Right ventricle myocardium inferior (tissue), 1 donor: ENCODE measurements around the gene TMEM178B. TPM values are rescaled to one million over a fixed set of nuclear protein-coding genes. Genes with fewer than 3 reads are reported as not detected.
A peak's percentile ranks its signal among the peaks of the same experiment; 100 is the strongest.
"Not testable (repeated sequence)": the region's sequence is repeated elsewhere in the genome, so short reads cannot be mapped to it uniquely, and the experiment has no call there.

Experiments used
- ATAC-seq: fragments of 200-7000 bp; cut with Tn5 transposase; one replicate; pipeline ENCODE4 v1.9.1; 2020; ENCODE audit warnings: mild to moderate bottlenecking, moderate library complexity
- DNase-seq: peaks from one replicate; pipeline ENCODE4 v3.0.0; 2021; ENCODE audit errors: missing footprints
- intact Hi-C: fragments of 100-400 bp; cut with DNase I; formaldehyde crosslinking; loops from one replicate; pipeline ENCODE4 v1.11.0; 2022
- total RNA-seq: library from RNA; stranded (reverse); fragmentation: NEBNext Ultra II Directional; extraction: Animal tissue kit (Norgen Biotek cat#: 25700); gene quantifications from one replicate; pipeline ENCODE4 v1.2.1, GENCODE V29; 2021
- donor health status: DM: no; HTN: yes; CAD: no; lungs with severe emphysema.

TMEM178B gene
- total RNA-seq, 1 donor from 2014 or later = 31.7 TPM

DNA sequence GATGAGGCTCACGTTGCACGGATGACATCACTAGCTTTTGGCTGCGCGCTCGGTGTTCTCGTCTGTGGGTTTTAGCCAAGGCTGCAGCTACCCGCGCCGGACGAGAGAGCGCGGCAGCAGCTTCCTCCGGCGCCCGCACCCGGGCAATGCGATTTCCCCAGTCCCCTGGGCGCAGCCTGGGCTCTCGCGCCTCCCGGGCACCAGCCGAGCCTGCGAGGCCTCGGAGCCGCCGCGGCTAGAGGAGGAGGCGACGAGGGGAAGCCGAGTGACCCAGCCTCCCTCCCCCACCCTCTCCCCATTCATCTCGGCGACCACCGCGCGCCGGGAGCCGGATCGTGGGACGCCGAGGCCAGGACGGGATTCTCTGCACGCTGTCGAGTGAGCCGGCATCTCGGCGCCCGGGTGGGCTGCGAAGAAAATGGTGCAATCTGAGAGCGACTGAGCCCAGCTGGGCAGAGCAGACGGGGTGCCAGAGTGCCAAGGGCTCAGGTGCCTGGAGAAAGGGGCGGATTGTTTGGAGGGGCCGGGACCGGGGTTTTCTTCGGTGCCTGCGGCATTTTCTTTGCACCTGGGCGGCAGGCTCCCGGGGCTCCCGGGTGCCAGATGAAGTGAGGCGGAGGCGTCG, 1.2 kb upstream of the TMEM178B start:
- peak; percentile 73 for DNase-seq
- peak; percentile 67 for ATAC-seq
- intact Hi-C loops = loop anchor here (5.0 to 10.0 kb wide), 2 partner anchors 302 to 460 kb away; no protein-coding TSS in a partner anchor

DNA sequence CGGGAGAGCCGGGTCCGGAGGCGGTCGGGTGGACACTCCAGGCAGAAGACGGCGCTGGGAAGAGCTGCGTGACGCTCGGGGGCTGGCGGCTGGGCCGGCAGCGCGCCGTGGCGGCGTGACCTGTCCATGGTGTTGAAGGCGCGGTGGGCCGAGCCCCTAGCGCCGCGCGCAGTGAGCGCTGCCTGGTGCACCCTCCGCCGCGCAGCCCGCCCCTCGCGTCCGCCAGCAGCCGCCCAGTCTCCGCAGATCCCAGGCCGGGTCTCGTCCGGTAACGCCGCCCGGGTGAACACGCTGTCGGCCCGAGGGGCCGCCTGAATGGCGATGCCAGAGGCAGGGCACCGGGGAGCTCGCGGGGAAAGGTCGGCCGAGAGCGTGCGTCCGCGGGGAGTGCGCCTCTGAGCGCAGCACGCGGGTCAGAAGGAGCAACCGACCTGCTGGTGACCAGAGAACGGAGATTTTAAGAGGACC, 657 bp upstream of the TMEM178B start:
- intact Hi-C loops = loop anchor here (5.0 to 10.0 kb wide), 2 partner anchors 302 to 459 kb away; no protein-coding TSS in a partner anchor
- ATAC-seq (peak; percentile 87), DNase-seq (no peak)

DNA sequence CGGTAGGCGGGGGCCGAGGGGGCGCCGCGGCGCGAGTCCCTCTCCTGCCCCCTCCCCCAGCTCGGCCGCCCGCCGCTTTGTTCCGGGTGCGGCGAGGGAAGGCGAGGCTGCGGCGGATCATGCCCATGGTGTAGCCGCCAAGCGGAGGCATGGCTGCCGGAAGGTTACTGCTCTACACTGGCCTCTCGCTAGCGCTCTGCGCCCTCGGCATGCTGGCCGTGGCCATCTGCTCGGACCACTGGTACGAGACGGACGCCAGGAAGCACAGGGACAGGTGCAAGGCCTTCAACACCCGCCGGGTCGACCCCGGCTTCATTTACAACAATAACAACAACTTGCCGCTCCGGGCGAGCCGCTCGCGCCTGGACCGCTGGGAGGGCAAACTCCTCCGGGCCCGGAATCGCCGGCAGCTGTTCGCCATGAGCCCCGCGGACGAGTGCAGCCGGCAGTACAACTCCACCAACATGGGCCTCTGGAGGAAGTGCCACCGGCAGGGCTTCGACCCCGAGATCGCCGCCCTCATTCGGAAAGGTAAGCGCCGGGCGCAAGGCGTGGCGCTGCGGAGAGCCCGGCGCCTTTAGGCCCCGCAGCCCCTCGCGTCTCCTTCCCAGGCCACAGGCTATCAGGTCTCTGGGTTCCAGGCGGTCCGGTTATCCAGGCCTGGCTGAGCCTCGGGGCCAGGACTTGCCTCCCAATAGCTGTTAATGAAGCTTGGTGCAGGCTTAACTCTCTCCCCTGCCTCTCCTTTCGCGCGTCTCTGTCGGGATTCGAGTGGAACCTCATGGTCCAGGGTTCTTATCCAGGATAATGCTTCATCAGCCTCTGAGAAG, 513 bp downstream of the TMEM178B start:
- DNase-seq = no peak
- intact Hi-C loops = loop anchor here (5.0 to 10.0 kb wide), 2 partner anchors 300 to 458 kb away; no protein-coding TSS in a partner anchor
- ATAC-seq = no peak

DNA sequence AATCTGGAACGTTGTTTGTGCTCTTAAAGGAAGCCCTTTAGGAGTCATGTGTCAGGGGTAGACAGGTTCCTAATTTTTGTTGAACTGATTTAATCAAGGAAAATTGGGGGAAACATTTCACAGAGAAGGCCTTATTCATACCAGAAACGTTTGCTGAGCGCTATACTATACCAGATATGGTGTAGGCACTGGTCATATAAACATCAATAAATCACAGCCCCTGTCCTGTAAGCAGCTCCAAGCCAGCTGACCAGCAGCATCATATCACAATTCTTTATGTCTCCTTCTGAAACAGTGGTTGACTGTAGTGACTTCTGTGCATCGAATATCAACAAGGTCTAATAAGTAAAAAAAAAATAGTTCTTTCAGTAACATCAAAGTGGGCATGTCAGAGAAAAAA, 1.1 kb downstream of the TMEM178B start:
- DNase-seq = no peak
- ATAC-seq = no peak
- intact Hi-C loops = loop anchor here (5.0 to 10.0 kb wide), 2 partner anchors 300 to 457 kb away; no protein-coding TSS in a partner anchor

DNA sequence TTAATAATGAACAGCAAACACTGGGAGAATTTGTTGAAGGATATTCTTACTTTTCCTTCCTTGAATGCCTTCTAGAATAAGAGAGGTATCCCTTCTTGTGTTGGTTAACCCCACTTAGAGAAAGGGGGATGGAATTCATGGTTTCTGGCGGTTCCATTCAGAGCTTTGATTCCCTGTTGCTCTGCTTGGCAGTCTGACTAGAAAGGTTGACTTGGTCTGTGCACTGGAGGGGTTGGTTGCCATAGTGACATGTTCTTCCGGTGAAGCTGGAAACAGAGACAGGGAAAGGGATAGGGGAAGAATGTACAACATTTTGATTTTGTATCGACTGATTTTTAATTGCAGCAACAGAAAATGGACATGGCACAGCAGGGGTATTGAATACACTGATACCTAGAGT, 2.5 kb downstream of the TMEM178B start:
- DNase-seq = no peak
- ATAC-seq = no peak
- intact Hi-C loops = loop anchor here (10.0 kb wide), 1 partner anchor 298 kb away; no protein-coding TSS in a partner anchor

DNA sequence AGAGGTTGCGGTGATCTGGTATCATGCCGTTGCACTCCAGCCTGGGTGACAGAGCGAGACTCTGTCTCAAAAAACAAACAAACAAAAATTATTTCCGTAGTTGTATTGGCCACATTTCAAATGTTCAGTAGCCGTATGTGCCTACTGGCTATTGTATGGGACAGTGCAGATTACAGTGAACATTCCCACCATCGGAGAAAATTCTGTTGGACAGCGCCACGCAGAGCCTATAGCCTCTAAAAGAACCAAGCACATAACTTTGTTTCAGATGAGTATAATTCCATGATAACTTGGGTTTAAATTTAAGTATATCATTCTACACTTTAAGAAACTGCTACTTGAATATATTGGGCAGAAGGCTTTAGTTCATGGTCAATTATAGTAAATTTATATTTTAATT, 5.4 kb downstream of the TMEM178B start:
- intact Hi-C loops = loop anchor here (10.0 kb wide), 1 partner anchor 296 kb away; no protein-coding TSS in a partner anchor
- DNase-seq (no peak), ATAC-seq (no peak)

DNA sequence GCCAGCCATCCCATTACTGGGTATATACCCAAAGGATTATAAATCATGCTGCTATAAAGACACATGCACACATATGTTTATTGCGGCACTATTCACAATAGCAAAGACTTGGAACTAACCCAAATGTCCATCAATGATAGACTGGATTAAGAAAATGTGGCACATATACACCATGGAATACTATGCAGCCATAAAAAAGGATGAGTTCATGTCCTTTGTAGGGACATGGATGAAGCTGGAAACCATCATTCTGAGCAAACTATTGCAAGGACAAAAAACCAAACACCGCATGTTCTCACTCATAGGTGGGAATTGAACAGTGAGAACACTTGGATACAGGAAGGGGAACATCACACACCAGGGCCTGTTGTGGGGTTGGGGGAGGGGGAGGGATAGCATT, 15.6 kb downstream of the TMEM178B start:
- ATAC-seq, DNase-seq, intact Hi-C loops: not testable (repeated sequence)

DNA sequence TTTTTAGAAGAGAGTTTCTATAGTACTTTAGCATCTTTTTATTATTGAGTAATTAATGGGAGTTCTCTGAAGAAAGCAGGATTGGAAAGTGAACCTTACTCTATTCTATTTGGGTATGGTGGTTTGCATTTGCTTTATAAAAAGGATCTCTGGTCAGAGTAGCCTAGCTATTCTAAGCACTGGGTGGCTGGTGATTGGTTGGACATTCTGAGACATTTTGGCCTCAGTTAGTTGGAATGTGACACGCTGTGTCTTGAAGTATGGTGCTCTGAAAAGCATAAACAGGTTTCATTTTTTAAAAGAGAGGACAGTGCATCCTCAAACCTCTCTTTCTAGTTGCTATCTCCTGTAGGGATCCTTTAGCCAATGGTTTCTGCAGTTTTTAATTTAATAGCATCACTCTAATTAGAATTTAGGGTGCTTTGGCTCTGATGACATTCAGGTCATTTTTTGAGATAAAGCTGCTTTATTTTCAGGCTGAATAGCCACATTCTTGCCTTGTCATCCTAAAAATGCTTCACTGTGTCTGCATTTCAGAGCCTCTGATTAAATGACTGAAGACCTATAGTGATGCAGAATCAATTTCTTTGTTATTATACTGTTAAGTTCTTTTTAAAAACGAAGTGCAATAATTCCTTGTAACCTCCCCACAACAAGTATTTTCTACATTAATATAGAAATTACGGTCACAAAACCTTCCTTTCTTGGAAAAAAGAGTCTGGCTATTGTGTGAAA, 20.6 kb downstream of the TMEM178B start:
- ATAC-seq (no peak), DNase-seq (no peak)
- intact Hi-C loops = no loop called here

DNA sequence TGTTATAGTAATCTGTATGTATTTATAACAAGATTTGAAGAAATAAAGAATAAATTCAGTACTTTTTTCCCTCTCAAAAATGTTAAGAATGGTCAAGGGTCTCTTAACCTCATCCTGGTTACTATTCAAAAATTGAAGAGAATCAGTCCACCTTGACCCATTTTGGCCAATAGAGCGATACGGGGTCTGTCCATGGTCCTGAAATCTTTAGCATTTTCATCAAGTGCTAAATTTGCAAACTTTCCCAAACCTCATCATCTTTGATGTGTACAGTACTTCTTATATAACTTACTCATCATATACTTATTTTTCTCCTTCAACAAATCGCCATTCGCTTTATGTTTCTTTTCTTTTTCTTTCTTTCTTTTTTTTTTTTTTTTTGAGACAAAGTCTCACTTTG, 23.6 kb downstream of the TMEM178B start:
- no peak for DNase-seq
- intact Hi-C loops = no loop called here
- no peak for ATAC-seq

DNA sequence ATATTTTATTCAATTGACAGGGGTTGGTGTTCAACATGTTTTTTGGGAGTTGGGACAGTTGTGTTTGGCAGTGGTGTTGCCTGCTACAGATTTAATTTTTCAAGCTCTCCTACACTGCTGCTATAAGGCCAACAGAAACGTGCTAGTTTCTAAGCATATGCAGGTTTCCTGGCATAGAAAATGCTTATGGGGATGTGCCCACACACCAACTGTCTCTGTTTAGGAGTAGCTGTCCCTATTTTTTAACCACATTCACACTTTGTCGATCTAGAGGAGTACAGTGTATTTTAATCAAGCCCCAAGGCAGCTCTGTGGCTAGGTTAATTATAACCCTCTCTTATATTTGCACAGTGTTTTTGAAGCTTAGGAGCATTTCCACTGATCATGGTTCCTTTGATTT, 28.6 kb downstream of the TMEM178B start:
- intact Hi-C loops = no loop called here
- DNase-seq (no peak), ATAC-seq (no peak)

DNA sequence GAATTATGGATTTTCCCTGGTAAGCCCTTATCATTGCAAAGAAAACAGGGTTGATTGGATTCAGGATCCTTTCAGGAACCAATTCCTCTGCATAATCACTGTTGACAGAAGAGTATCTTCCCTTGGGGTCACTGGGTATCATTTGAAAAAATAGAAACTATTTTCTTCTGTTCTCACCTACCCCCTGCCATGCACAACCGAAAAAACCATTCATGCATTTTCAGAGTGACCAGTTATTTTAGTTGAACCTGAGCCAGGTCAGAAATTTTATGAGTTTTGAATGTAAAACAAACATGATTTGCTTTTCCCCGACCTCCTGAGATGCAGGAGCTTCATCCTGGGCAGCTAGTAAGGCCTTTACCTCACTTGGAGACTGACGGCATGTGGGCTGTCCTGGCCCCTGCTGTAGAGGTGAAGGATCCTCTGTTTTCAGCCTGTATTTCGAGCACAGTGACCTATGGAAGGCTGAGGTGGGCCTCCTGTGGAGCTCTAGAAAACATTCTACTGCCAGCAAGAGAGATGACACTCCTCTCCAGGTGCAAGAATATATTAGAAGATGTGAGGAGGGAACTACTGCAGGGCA, 30.1 kb downstream of the TMEM178B start:
- ATAC-seq (no peak), DNase-seq (no peak)
- intact Hi-C loops = no loop called here

DNA sequence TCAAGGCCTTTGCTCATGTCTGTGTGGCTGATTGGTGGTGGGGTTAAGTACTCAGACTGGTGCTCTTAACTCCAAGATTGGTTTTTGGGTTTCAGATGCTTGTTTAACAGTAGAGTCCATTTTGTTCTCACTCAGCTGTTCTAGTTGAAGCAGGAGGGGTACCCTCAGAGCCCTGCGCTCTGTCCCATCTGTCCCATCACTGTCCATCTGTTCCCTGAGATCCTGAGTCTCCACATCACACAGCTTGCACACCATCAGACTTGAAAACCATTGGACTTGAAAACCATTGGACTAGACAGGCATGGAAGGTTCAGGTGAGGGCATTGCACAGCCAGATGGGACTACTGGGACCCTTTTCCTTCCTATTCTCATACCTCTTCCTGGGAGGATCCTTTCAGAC, 39.3 kb downstream of the TMEM178B start:
- no peak for ATAC-seq
- intact Hi-C loops = no loop called here

DNA sequence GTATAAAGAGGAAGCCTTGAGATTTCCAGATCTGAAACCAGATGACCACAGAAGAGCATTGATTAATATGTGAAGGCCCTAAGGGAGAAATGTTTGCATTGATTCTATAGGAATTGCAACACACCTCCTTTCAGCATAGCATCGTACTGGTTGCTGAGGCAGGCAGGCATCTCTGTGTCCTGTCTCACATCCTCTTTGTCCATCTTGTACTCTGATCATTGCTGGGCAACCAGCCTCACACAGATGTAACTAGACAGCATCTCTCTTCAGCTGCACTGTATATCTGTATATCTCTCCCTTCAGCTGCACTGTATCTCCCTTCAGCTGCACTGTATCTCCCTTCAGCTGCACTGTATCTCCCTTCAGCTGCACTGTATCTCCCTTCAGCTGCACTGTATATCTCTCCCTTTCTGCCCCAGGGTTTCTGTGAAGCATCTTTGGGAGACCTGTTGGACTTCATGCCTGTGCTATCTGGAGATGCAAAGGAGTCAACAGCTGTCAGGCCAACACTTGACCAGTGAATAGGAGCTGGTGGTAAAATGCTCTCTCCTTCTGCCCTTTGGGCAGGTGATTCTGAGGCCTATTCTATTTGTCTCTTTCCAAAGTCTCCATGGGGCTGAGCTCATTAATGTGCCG, 40.3 kb downstream of the TMEM178B start:
- intact Hi-C loops = no loop called here
- ATAC-seq (no peak), DNase-seq (no peak)

More for the DNA sequence above, 39.3 kb downstream of the TMEM178B start:
- DNase-seq = no peak

DNA sequence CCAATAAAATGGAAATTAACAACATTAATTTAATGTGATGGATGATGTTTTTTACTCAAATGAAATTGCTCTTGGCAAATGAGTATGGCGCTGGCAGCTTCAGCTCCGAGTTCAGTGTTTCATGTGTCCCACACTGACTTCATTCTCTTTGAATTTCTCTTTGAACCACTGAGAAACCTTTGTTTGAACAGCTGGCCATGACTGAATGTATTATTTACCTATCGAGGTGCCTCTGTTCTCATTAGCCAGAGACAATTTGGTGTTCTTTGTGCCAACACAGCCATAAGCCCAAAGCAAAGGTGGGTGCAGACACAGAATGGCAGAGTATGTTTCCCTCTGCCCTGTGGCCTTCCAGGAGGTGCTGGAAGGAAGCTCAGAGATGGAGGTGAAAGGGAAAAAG, 42.1 kb downstream of the TMEM178B start:
- DNase-seq (no peak), ATAC-seq (no peak)
- intact Hi-C loops = no loop called here

DNA sequence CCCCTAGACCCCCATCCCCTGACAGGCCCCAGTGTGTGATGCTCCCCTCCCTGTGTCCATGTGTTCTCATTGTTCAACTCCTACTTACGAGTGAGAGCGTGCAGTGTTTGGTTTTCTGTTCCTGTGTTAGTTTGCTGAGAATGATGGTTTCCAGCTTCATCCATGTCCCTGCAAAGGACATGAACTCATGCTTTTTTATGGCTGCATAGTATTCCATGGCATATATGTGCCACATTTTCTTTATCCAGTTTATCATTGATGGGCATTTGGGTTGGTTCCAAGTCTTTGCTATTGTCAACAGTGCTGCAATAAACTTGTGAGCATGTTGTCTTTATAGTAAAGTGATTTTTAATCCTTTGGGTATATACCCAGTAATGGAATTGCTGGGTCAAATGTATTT, 42.8 kb downstream of the TMEM178B start:
- DNase-seq, ATAC-seq, intact Hi-C loops: not testable (repeated sequence)

DNA sequence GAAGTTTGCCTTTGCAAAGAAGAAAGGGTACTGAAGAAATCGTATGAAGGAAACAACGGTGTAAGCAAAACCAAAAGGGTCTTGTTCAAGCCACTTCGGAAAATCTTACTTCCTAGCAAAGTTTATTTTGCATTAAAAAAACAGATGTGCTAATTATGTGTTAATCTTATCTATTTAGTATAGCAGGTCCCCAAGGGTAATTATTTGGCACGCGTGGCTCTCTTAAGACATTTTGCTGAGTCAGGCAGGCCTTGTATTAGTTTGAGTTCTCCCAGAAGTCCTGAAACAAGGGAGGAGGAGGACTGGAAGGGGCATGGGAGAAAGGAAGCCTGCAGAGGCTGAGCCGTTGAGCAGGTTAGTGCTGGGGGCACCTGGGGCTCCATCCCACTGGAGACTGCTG, 44.9 kb downstream of the TMEM178B start:
- ATAC-seq = no peak
- intact Hi-C loops = no loop called here
- DNase-seq = no peak

DNA sequence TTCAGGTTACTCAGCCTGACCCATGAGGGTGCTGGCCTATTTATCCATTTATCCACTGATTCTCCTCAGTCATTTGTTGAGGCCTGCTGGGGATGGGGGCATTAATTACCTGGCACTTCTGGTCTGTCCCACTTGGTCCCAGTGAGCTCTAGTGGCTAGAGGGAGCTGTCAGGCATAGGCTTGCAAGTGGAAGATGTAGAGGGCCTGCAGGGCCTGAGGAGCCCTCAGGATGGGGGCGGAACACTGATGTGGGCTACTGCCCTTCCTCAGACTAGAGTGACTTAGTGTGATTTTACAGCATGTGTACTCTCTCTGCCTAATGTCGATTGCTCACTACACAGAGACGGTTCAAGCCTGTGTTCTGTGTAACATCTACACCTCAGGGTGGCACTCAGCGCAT, 45.3 kb downstream of the TMEM178B start:
- DNase-seq = no peak
- intact Hi-C loops = no loop called here
- no peak for ATAC-seq

DNA sequence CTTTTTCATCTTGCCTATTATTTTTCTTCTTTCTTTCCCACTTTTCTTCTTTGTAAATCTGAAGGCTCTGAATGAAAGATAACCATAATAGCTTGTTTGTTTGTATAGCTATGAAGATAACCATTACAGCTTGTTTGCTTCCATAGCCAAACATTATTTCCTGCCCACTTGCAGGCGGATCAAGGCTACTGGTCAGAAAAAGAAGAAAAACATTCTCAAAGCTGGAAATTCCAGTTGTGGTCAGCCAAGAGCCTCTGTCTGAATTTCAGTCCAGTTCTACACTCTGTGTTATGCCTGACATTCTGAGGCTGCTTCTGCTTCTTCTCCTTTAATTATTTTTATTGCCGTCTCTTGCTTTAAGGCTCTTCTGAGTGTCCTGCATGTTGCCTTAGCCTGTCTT, 48.9 kb downstream of the TMEM178B start:
- intact Hi-C loops = no loop called here
- ATAC-seq (no peak), DNase-seq (no peak)
